ENCODE measurements around the gene RNF186. TPM values are rescaled to one million over a fixed set of nuclear protein-coding genes. Genes with fewer than 3 reads are reported as not detected.

Gene RNF186
- total RNA-seq, 1 donor from 2014 or later: not detected

DNA sequence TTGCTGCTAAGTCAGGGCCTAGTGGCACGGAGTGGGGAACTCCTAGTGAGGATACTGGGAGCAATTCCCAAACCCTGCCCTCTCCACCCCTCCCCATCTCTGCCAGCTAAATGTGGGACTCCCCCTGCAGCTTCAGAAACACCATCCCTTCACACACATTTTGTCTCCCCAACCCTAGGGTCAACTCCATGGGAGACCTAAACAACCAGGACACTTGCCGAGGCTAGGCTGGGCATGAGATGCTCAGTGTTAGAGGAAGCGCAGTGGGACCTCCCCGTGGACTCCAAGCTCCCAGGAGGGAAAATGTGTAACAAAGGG lies 1.5 kb downstream of the RNF186 start:
- TF ChIP-seq, protein P1, sequence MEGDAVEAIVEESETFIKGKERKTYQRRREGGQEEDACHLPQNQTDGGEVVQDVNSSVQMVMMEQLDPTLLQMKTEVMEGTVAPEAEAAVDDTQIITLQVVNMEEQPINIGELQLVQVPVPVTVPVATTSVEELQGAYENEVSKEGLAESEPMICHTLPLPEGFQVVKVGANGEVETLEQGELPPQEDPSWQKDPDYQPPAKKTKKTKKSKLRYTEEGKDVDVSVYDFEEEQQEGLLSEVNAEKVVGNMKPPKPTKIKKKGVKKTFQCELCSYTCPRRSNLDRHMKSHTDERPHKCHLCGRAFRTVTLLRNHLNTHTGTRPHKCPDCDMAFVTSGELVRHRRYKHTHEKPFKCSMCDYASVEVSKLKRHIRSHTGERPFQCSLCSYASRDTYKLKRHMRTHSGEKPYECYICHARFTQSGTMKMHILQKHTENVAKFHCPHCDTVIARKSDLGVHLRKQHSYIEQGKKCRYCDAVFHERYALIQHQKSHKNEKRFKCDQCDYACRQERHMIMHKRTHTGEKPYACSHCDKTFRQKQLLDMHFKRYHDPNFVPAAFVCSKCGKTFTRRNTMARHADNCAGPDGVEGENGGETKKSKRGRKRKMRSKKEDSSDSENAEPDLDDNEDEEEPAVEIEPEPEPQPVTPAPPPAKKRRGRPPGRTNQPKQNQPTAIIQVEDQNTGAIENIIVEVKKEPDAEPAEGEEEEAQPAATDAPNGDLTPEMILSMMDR (IDR thresholded peaks at IDR 0.05): no peak
- H3K36me3 ChIP-seq: no peaks in the 10 kb centered on the region
- no peak overlapping the region for H3K27ac ChIP-seq
- no peak for DNase-seq (ENCODE audit: low spot score in 2 of 2)
- H3K9me3 ChIP-seq: no peaks in the 10 kb centered on the region
- H3K4me3 ChIP-seq: no peak overlapping the region
- H3K27me3 ChIP-seq: no peaks in the 10 kb centered on the region
- intact Hi-C loops (cut with DNase I): no loop called here
- no peaks in the 10 kb centered on the region for H3K4me1 ChIP-seq

DNA sequence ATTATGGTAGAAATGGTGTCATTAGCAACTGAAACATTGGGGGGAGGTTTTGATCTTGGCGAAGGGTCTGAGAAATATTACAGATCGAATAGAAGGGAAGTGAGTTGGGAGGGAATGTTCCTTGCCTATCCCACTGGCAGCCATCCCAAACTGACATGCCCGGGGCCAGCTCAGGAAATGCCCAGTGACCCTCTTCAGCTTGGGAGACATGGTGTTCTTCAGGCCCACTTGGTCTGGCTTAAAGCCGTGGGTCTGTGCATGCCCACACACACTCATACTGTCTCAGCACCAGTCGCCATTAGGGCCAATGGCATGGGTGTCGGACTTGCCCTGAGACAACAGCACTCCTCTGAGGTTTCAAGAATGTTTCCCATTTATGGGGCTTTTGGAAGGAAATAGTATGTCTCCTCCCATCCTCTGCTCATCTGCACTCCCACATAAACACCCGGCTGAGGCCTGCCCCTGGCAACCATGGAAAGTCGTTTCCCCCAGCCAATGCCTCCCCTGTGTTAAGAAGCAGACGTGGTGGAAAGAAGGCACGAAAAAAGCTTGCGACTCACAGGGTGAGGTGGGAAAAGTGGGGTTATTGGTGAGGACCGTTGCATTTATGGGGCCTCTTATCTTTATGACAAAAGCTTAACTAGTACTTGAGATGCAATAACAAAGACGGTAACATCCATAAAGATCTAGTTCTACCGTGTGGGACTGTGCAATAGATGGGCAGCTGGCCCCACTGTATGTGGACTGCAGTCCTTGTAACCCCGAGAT lies 2.0 kb downstream of the RNF186 start:
- Histone ChIP-seq H3K36me3 (no peaks in the 10 kb centered on the region), H3K9me3 (no peaks in the 10 kb centered on the region), H3K4me1 (no peaks in the 10 kb centered on the region), H3K27ac (no peak overlapping the region), H3K27me3 (no peaks in the 10 kb centered on the region), H3K4me3 (no peak overlapping the region)
- no peak for DNase-seq (ENCODE audit: low spot score in 2 of 2)
- intact Hi-C loops (cut with DNase I): no loop called here
- TF ChIP-seq, protein P1 (IDR thresholded peaks at IDR 0.05): no peak

DNA sequence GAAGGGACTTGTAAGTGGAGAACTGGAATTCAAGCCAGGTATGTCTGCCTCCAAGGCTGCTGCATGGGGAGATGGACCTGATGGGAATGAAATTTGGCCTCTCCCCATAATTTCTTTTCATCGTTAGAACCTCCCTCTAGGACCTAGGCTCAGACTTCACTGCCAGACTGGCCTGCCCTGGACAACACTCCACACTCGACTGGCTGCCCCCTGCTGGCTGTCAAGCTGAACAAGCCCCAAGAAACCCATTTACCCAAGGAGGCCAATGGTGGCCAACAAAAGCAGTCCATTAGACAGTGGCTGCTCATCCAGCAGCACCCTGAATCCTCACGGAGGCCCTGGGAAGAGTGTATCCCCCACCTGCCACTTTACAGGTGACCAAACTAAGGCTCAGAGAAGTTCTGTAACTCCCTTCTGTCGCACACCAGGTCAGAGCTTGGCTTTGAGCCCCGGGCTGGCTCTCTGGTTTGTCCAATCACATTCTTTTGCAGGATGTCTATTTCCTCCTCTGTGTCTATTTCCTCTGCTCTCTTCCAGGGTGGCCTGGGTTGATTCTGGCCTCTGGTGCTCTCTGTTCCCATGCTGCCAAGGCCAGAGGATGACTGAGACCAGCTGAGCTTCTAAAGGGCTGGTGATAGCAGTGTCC lies 3.8 kb downstream of the RNF186 start:
- Histone ChIP-seq H3K9me3 (no peaks in the 10 kb centered on the region), H3K27ac (no peak overlapping the region), H3K4me3 (no peak overlapping the region), H3K36me3 (no peaks in the 10 kb centered on the region), H3K4me1 (no peaks in the 10 kb centered on the region), H3K27me3 (no peaks in the 10 kb centered on the region)
- intact Hi-C loops (cut with DNase I): loop anchor here (1.0 kb wide), 1 partner anchor 96 kb away; no protein-coding TSS in a partner anchor
- TF ChIP-seq, protein P1 (IDR thresholded peaks at IDR 0.05): peak; percentile 44 to 52 (median 45)
- DNase-seq (ENCODE audit: low spot score in 2 of 2): no peak

DNA sequence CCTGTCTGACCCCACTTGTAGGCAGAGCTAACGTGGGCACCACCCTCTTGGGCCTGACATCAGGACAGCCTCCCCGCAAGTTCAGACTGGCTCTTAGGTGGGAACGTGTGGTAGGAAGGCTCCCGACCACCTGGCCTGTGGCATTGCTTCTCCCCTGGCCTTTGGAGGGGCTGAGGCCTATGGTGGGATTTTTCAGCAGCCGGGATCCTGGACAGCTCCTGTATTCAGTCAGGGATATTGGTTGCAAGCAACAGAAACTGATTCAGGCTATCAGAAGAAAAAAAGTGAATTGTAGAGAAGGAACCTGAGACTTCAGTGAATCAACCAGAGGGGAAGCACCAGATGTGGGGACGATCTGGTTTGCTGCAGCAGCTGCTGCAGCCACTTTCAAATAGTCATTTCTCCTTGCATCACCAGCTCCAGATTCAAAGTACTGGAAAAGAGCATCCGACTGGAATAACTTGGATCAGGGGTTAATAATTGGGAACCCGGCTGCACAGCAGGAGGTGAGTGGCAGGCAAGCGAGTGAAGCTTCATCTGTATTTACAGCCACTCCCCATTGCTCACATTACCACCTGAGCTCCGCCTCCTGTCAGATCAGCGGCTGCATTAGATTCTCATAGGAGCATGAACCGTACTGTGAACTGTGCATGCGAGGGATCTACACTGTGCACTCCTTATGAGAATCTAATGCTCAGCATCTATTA lies 5.9 kb downstream of the RNF186 start:
- TF ChIP-seq, protein P1 (IDR thresholded peaks at IDR 0.05): no peak

DNA sequence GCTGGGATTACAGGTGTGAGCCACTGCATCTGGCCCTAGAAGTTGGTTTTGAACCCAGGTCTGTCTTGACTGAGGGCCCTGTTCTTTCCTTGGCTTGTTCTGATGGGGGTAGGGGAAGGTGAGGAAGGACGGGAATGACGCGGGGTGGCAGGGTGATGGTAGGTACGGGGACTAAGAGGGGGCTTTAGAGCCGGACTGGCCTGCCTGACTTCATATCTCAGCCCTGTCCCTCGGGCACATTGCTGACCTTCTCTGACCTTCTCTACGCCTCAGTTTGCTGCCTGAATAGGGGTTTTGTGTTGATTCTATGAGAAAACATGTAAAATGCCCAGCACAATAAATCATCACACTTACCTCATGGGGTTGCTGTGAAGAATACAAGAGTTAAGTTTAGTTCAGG lies 6.7 kb downstream of the RNF186 start:
- DNase-seq (ENCODE audit: low spot score in 2 of 2): no peak
- H3K27ac ChIP-seq: no peak overlapping the region
- no peak overlapping the region for H3K4me3 ChIP-seq
- no peaks in the 10 kb centered on the region for H3K36me3 ChIP-seq
- intact Hi-C loops (cut with DNase I): no loop called here
- no peaks in the 10 kb centered on the region for H3K27me3 ChIP-seq
- no peaks in the 10 kb centered on the region for H3K9me3 ChIP-seq
- TF ChIP-seq, protein P1 (IDR thresholded peaks at IDR 0.05): no peak
- no peaks in the 10 kb centered on the region for H3K4me1 ChIP-seq

More for the DNA sequence above, 5.9 kb downstream of the RNF186 start:
- no peaks in the 10 kb centered on the region for H3K9me3 ChIP-seq
- no peaks in the 10 kb centered on the region for H3K4me1 ChIP-seq
- intact Hi-C loops (cut with DNase I): no loop called here
- H3K4me3 ChIP-seq: no peak overlapping the region
- H3K27ac ChIP-seq: no peak overlapping the region
- H3K27me3 ChIP-seq: no peaks in the 10 kb centered on the region
- no peak for DNase-seq (ENCODE audit: low spot score in 2 of 2)
- no peaks in the 10 kb centered on the region for H3K36me3 ChIP-seq
